Measurements from ENCODE around the gene ORC2. TPM values are rescaled to one million over a fixed set of nuclear protein-coding genes. Genes with fewer than 3 reads are reported as not detected.

Gene ORC2
- total and polyA plus RNA-seq, 10 of the 15 experiments (the other 5 are each of a cell fraction or from before 2014, with no cell fraction given): 6.1 to 36.9 (median 17.6) TPM

- no peak; the same call in none of the 2 replicates for TF ChIP-seq REST (IDR thresholded peaks at IDR 0.05; ENCODE audit: low read depth, low read length)
- TF ChIP-seq FOS (IDR thresholded peaks at IDR 0.05; ENCODE audit: borderline replicate concordance, extremely low read depth, insufficient read length): no peak
- TF ChIP-seq NFIC (IDR thresholded peaks at IDR 0.05; ENCODE audit: low read depth, low read length): peak; percentile 61
- peak; percentile 99 for TF ChIP-seq NKRF (conservative IDR thresholded peaks at IDR 0.05)
- TF ChIP-seq TCF3 (IDR thresholded peaks at IDR 0.05; ENCODE audit: borderline replicate concordance, insufficient read depth, low read depth, low read length): peak; percentile 90
- TF ChIP-seq HSF1 (IDR thresholded peaks at IDR 0.05; ENCODE audit: low read depth, low read length): no peak
- no peak; the same call in none of the 2 replicates for TF ChIP-seq ZNF687 (IDR thresholded peaks at IDR 0.05)
- TF ChIP-seq CTCF (IDR thresholded peaks at IDR 0.05 in 2 of 3, conservative IDR thresholded peaks at IDR 0.05 in 1 of 3; ENCODE audit: control insufficient read depth in 2 of 3, extremely low read depth in 1 of 3, insufficient read depth in 1 of 3, low read depth in 3 of 3, low read length in 3 of 3): no peak
- TF ChIP-seq GATAD2B (conservative IDR thresholded peaks at IDR 0.05; ENCODE audit: low read depth): 0 out of 2 replicates have a peak, but pooled peaks have one; percentile 24
- peak; percentile 48; the same call in 1 of the 2 replicates for TF ChIP-seq ZNF384 (IDR thresholded peaks at IDR 0.05; ENCODE audit: borderline replicate concordance, low read depth, low read length)
- peak; percentile 97 for TF ChIP-seq CREM (IDR thresholded peaks at IDR 0.05; ENCODE audit: low read depth)
- TF ChIP-seq NR2C2 (IDR thresholded peaks at IDR 0.05; ENCODE audit: borderline replicate concordance, control insufficient read depth, insufficient read length, low read depth): no peak
Measured at GRCh38 chr2:200888704-200889625, 74.5 kb downstream of the ORC2 start, which contains the start of the genes NIF3L1 and PPIL3 (continued).

All from GM12878 (cell line).